Stimulated activated CD8-positive, alpha-beta memory T cell treated with anti-CD3 and anti-CD28 coated beads, Interleukin-7, amount 100 ng/mL, for 1 hour (primary cell): ENCODE data around the gene ZNF654.
"Not testable (repeated sequence)": the region's sequence is repeated elsewhere in the genome, so short reads cannot be mapped to it uniquely, and the experiment has no call there.

Experiments used
- DNase-seq, 2 donors: peaks; one replicate each; pipeline ENCODE4 v3.0.0-alpha.2; 2020; ENCODE audit warnings: low read depth in 2 of 2

Gene ZNF654

GRCh38 chr3:88137836-88138235, 78.8 kb downstream of the ZNF654 start:
- DNase-seq: no peak

- no peak for DNase-seq
Measured at GRCh38 chr3:88141458-88142083, 82.5 kb downstream of the ZNF654 start.

GRCh38 chr3:88142094-88142624, 83.1 kb downstream of the ZNF654 start:
- DNase-seq: no peak

- DNase-seq: no peak
Measured at GRCh38 chr3:88147261-88147660, 88.2 kb downstream of the ZNF654 start.

- no peak for DNase-seq
Measured at GRCh38 chr3:88148651-88149050, 89.6 kb downstream of the ZNF654 start.

- DNase-seq: no peak
Measured at GRCh38 chr3:88149101-88149508, 90.0 kb downstream of the ZNF654 start.

GRCh38 chr3:88149509-88150362, 90.7 kb downstream of the ZNF654 start, which contains the start of gene C3orf38:
Gene C3orf38, plus strand, starts transcription at chr3:88149959. Its CDS starts 94 bp downstream, at chr3:88150053.
- DNase-seq: peak; percentile 55

- no peak for DNase-seq
Measured at GRCh38 chr3:88150371-88150770, 91.3 kb downstream of the ZNF654 start.

GRCh38 chr3:88150806-88151205, 91.8 kb downstream of the ZNF654 start:
- no peak for DNase-seq

- no peak for DNase-seq
Measured at GRCh38 chr3:88151358-88151757, 92.3 kb downstream of the ZNF654 start.

GRCh38 chr3:88152841-88153240, 93.8 kb downstream of the ZNF654 start:
- no peak for DNase-seq

GRCh38 chr3:88166419-88166971, 107.4 kb downstream of the ZNF654 start:
- DNase-seq: no peak

GRCh38 chr3:88167173-88167572, 108.1 kb downstream of the ZNF654 start:
- no peak for DNase-seq

GRCh38 chr3:88167704-88168103, 108.6 kb downstream of the ZNF654 start:
- DNase-seq: no peak

GRCh38 chr3:88168171-88168570, 109.1 kb downstream of the ZNF654 start:
- DNase-seq: no peak

GRCh38 chr3:88180398-88180999, 121.4 kb downstream of the ZNF654 start:
- DNase-seq: no peak

- not testable (repeated sequence) for DNase-seq
Measured at GRCh38 chr3:88182165-88182918, 123.3 kb downstream of the ZNF654 start.

- no peak for DNase-seq
Measured at GRCh38 chr3:88188436-88188835, 129.4 kb downstream of the ZNF654 start.

GRCh38 chr3:88189361-88189810, 130.3 kb downstream of the ZNF654 start:
- DNase-seq: no peak

GRCh38 chr3:88191872-88192409, 132.9 kb downstream of the ZNF654 start:
- DNase-seq: no peak

GRCh38 chr3:88192631-88193030, 133.6 kb downstream of the ZNF654 start:
- no peak for DNase-seq
